ENCODE results near the gene ACP7. TPM values are rescaled to one million over a fixed set of nuclear protein-coding genes. Genes with fewer than 3 reads are reported as not detected.

The ACP7 gene
- total RNA-seq, 1 donor = not detected

DNA sequence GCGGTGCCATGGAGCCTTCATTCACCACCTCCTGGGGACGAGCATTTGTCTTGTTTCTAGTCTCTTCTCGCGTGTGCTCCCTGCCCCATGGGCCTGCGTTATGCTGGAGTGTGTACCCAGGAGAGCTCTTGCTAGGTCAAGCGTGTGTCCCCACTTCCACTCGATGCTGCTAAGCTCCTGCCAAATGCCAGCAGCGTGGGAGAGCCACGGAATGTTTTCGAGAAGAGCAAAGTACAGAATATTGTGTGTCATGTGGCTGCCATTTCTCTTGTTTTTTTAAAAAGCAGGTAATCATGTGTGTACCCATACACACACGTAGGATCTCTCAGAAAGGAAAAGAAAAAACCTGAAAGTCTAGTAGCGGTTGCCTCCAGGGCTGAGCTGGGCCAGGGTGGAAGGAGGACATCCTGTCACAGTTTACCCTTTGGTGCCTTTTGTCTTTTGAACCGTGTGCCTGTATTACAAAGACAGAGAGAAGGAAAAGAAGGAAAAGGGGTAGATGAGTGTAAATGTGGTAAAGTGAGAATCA lies 70.0 kb downstream of the ACP7 start:
- peaks cover 82% of the 10 kb centered on the region for H3K79me2 ChIP-seq (ENCODE audit: insufficient read depth, low read length)
- no peak overlapping the region for H3K27ac ChIP-seq (ENCODE audit: low read depth, low read length)
- peaks cover 2% of the 10 kb centered on the region for H3K36me3 ChIP-seq (ENCODE audit: insufficient read depth, low read length)
- no peak overlapping the region for H2AFZ ChIP-seq (ENCODE audit: low read length)
- H4K20me1 ChIP-seq (ENCODE audit: insufficient read depth, low read length) = peaks cover 20% of the 10 kb centered on the region
- H3K27me3 ChIP-seq (ENCODE audit: insufficient read depth, low read length) = no peaks in the 10 kb centered on the region
- H3K4me1 ChIP-seq (ENCODE audit: insufficient read depth, low read length) = peaks cover 21% of the 10 kb centered on the region
- no peak overlapping the region for H3K4me3 ChIP-seq (ENCODE audit: insufficient read depth, low read length)
- TF ChIP-seq, protein P1, sequence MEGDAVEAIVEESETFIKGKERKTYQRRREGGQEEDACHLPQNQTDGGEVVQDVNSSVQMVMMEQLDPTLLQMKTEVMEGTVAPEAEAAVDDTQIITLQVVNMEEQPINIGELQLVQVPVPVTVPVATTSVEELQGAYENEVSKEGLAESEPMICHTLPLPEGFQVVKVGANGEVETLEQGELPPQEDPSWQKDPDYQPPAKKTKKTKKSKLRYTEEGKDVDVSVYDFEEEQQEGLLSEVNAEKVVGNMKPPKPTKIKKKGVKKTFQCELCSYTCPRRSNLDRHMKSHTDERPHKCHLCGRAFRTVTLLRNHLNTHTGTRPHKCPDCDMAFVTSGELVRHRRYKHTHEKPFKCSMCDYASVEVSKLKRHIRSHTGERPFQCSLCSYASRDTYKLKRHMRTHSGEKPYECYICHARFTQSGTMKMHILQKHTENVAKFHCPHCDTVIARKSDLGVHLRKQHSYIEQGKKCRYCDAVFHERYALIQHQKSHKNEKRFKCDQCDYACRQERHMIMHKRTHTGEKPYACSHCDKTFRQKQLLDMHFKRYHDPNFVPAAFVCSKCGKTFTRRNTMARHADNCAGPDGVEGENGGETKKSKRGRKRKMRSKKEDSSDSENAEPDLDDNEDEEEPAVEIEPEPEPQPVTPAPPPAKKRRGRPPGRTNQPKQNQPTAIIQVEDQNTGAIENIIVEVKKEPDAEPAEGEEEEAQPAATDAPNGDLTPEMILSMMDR (IDR thresholded peaks at IDR 0.05; ENCODE audit: extremely low read depth, low read depth, low read length) = no peak
- no peak for DNase-seq (ENCODE audit: insufficient read length, low spot score, missing footprints)
- H3K9me3 ChIP-seq (ENCODE audit: low read depth, low read length) = no peaks in the 10 kb centered on the region
- H3K4me2 ChIP-seq (ENCODE audit: insufficient read depth, low read length) = no peak overlapping the region

DNA sequence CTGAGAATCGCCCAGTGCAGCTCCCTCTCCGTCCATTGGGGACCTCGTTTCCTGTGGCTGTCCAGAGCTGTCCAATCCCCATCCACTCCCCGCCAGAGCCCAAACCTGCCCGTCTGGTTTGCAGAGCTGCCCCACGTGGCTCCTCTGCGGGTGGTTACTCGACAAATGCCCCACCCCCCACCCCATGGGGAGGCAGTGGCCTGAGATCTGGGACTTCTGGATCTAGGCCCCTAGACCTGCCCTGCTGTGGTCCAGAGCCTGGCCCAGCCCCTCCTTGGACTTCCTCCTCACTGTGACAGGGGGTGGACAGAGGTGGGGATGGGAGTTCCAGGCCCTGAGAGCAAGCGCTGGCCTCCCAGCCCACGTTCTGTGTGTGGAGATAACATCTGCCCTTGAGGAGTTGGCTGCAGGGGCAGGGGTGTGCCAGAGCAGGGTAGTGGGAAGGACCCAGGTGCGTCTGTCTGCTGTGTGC lies 70.5 kb downstream of the ACP7 start:
- H3K4me2 ChIP-seq (ENCODE audit: insufficient read depth, low read length) = no peak overlapping the region
- H3K9me3 ChIP-seq (ENCODE audit: low read depth, low read length) = no peaks in the 10 kb centered on the region
- H3K4me1 ChIP-seq (ENCODE audit: insufficient read depth, low read length) = peaks cover 21% of the 10 kb centered on the region
- H4K20me1 ChIP-seq (ENCODE audit: insufficient read depth, low read length) = peaks cover 22% of the 10 kb centered on the region
- peak; percentile 69 for DNase-seq (ENCODE audit: insufficient read length, low spot score, missing footprints)
- H3K27me3 ChIP-seq (ENCODE audit: insufficient read depth, low read length) = no peaks in the 10 kb centered on the region
- peaks cover 85% of the 10 kb centered on the region for H3K79me2 ChIP-seq (ENCODE audit: insufficient read depth, low read length)
- H3K27ac ChIP-seq (ENCODE audit: low read depth, low read length) = no peak overlapping the region
- H3K36me3 ChIP-seq (ENCODE audit: insufficient read depth, low read length) = peaks cover 2% of the 10 kb centered on the region
- TF ChIP-seq, protein P1 (IDR thresholded peaks at IDR 0.05; ENCODE audit: extremely low read depth, low read depth, low read length) = no peak
- no peak overlapping the region for H2AFZ ChIP-seq (ENCODE audit: low read length)
- H3K4me3 ChIP-seq (ENCODE audit: insufficient read depth, low read length) = no peak overlapping the region

DNA sequence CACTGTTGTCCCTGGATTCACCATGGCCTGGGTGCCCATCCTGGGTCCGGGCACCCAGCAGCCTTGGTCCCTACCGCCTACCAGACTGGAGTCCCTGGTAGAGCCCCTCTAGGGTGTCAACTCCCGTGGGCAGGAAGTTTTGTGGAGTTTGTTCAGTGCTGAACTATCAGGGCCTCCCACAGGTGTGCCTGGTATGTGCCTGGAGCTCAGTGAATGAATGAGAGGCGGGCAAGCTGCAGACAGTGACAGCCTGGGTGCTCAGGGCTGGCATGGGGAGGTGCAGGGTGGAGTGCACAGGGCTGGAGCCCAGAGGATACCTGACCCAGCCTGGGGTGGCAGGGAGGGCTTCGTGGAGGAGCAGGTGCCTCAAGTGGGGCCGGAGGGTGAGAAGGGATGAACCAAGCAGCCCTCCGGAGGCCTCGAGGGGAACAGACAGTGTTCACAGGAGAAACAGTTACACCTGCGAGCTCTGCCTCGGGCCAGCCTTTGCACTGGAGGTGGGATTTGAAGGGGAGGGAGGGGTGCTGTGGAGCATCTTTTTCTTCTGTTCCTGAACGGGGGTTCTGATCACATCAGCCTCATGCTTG lies 71.0 kb downstream of the ACP7 start:
- peak; percentile 31 for DNase-seq (ENCODE audit: insufficient read length, low spot score, missing footprints)
- no peaks in the 10 kb centered on the region for H3K9me3 ChIP-seq (ENCODE audit: low read depth, low read length)
- H3K4me3 ChIP-seq (ENCODE audit: insufficient read depth, low read length) = no peak overlapping the region
- peaks cover 27% of the 10 kb centered on the region for H4K20me1 ChIP-seq (ENCODE audit: insufficient read depth, low read length)
- peaks cover 2% of the 10 kb centered on the region for H3K36me3 ChIP-seq (ENCODE audit: insufficient read depth, low read length)
- H3K27ac ChIP-seq (ENCODE audit: low read depth, low read length) = no peak overlapping the region
- H2AFZ ChIP-seq (ENCODE audit: low read length) = no peak overlapping the region
- no peaks in the 10 kb centered on the region for H3K27me3 ChIP-seq (ENCODE audit: insufficient read depth, low read length)
- no peak overlapping the region for H3K4me2 ChIP-seq (ENCODE audit: insufficient read depth, low read length)
- H3K79me2 ChIP-seq (ENCODE audit: insufficient read depth, low read length) = peaks cover 87% of the 10 kb centered on the region
- H3K4me1 ChIP-seq (ENCODE audit: insufficient read depth, low read length) = peaks cover 26% of the 10 kb centered on the region
- TF ChIP-seq, protein P1 (IDR thresholded peaks at IDR 0.05; ENCODE audit: extremely low read depth, low read depth, low read length) = no peak

DNA sequence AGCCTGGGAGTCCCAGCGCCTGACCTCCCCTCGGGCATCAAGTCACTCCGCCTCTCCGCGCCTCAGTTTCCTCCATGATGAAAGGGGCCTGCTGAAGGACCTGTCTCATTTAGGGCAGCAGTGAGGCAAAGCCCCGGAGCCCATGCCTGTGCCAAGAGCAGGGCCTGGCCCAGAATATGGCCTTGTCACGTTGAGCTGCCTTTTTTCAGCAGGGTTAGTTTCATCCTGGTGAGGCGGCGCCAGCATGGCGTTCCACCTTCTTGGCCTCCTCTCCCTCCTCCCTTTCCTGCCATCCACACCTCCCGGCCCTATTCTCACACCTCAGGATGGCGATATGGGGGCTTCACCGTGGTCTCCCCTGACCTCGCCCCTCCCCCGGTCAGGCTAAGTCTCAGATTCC lies 71.6 kb downstream of the ACP7 start:
- Histone ChIP-seq H3K79me2 (ENCODE audit: insufficient read depth, low read length) (peaks cover 84% of the 10 kb centered on the region), H3K4me1 (ENCODE audit: insufficient read depth, low read length) (peaks cover 32% of the 10 kb centered on the region), H3K27me3 (ENCODE audit: insufficient read depth, low read length) (no peaks in the 10 kb centered on the region), H2AFZ (ENCODE audit: low read length) (no peak overlapping the region), H3K27ac (ENCODE audit: low read depth, low read length) (peak overlapping the region; percentile 33), H3K36me3 (ENCODE audit: insufficient read depth, low read length) (peaks cover 2% of the 10 kb centered on the region), H4K20me1 (ENCODE audit: insufficient read depth, low read length) (peaks cover 30% of the 10 kb centered on the region), H3K9me3 (ENCODE audit: low read depth, low read length) (no peaks in the 10 kb centered on the region), H3K4me3 (ENCODE audit: insufficient read depth, low read length) (no peak overlapping the region), H3K4me2 (ENCODE audit: insufficient read depth, low read length) (no peak overlapping the region)
- peak; percentile 62 for DNase-seq (ENCODE audit: insufficient read length, low spot score, missing footprints)
- TF ChIP-seq, protein P1 (IDR thresholded peaks at IDR 0.05; ENCODE audit: extremely low read depth, low read depth, low read length) = no peak
